ENCODE measurements around the gene TRAF2. TPM values are rescaled to one million over a fixed set of nuclear protein-coding genes. Genes with fewer than 3 reads are reported as not detected.

TRAF2 gene
- polyA plus RNA-seq, 3 donors = 1.6 to 6.1 (median 2.0) TPM

DNA sequence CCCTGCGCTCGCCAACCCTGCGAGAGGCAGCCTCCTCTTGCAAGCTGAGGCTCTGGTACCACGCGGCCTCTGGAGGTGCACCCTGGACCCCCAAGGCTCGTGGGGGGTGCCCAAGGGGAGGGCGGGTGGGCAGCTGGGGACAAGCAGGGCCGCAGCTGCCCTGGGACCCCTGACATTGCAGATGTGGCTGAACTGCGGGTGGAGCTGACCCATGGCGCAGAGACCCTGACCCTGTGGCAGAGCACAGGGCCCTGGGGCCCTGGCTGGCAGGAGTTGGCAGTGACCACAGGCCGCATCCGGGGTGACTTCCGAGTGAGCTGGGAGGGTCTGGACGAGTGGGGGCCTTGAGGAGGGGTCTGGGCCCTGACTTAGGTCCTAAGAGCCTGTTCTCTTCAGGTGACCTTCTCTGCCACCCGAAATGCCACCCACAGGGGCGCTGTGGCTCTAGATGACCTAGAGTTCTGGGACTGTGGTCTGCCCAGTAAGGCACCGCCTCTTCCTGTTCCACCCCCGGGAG, 32.7 kb upstream of the TRAF2 start:
- no peaks in the 10 kb centered on the region for H3K79me2 ChIP-seq (ENCODE audit: insufficient read depth, low read length)
- DNase-seq = no peak
- no peak overlapping the region for H3K4me3 ChIP-seq (replicated peaks in 1 of 3; ENCODE audit: low read depth in 2 of 3, low read length in 3 of 3)
- H2AFZ ChIP-seq (ENCODE audit: insufficient read depth, low read depth, low read length, poor library complexity, severe bottlenecking) = no peak overlapping the region
- H3K4me2 ChIP-seq (replicated peaks; ENCODE audit: extremely low read depth, low read length, poor library complexity, severe bottlenecking) = no peak overlapping the region
- H3K27ac Mint-ChIP-seq = no peak overlapping the region
- peaks cover 6% of the 10 kb centered on the region for H3K4me1 Mint-ChIP-seq
- peaks cover 0 to 5% of the 10 kb centered on the region in 2 donors for H3K36me3 ChIP-seq (replicated peaks in 1 of 2; ENCODE audit: control insufficient read depth in 1 of 2, insufficient read depth in 2 of 2, low read length in 2 of 2)
- intact Hi-C loops (cut with micrococcal nuclease) = no loop called here
- no peak overlapping the region for H3K4me3 Mint-ChIP-seq
- H4K20me1 ChIP-seq (ENCODE audit: insufficient read depth, low read length) = peaks cover 13% of the 10 kb centered on the region
- H3K9me3 ChIP-seq (replicated peaks in 1 of 2; ENCODE audit: control insufficient read depth in 1 of 2, insufficient read depth in 1 of 2, low read length in 2 of 2) = no peaks in the 10 kb centered on the region
- no peak overlapping the region for H3K27ac ChIP-seq (ENCODE audit: low read depth in 1 of 2, low read length in 2 of 2)
- H3K4me1 ChIP-seq (ENCODE audit: control insufficient read depth in 1 of 2, insufficient read depth in 2 of 2, low read length in 2 of 2) = peaks cover 7 to 10% of the 10 kb centered on the region in 2 donors
- no peaks in the 10 kb centered on the region for H3K9me3 Mint-ChIP-seq
- TF ChIP-seq, protein P1, sequence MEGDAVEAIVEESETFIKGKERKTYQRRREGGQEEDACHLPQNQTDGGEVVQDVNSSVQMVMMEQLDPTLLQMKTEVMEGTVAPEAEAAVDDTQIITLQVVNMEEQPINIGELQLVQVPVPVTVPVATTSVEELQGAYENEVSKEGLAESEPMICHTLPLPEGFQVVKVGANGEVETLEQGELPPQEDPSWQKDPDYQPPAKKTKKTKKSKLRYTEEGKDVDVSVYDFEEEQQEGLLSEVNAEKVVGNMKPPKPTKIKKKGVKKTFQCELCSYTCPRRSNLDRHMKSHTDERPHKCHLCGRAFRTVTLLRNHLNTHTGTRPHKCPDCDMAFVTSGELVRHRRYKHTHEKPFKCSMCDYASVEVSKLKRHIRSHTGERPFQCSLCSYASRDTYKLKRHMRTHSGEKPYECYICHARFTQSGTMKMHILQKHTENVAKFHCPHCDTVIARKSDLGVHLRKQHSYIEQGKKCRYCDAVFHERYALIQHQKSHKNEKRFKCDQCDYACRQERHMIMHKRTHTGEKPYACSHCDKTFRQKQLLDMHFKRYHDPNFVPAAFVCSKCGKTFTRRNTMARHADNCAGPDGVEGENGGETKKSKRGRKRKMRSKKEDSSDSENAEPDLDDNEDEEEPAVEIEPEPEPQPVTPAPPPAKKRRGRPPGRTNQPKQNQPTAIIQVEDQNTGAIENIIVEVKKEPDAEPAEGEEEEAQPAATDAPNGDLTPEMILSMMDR (IDR thresholded peaks at IDR 0.05) = no peak
- WGBS (ENCODE audit: insufficient coverage) = 93% methylated on average over 13 of the region's 18 CpGs
- no peak overlapping the region for H3K9ac ChIP-seq (ENCODE audit: insufficient read depth, low read length, poor library complexity, severe bottlenecking)
- no peaks in the 10 kb centered on the region for H3K27me3 Mint-ChIP-seq (ENCODE audit: low read depth in 3 of 3)
- H3K27me3 ChIP-seq (ENCODE audit: control insufficient read depth in 2 of 2, insufficient read depth in 2 of 2, low read length in 2 of 2) = no peaks in the 10 kb centered on the region
- peaks cover 0 to 9% of the 10 kb centered on the region in 2 donors for H3K36me3 Mint-ChIP-seq

DNA sequence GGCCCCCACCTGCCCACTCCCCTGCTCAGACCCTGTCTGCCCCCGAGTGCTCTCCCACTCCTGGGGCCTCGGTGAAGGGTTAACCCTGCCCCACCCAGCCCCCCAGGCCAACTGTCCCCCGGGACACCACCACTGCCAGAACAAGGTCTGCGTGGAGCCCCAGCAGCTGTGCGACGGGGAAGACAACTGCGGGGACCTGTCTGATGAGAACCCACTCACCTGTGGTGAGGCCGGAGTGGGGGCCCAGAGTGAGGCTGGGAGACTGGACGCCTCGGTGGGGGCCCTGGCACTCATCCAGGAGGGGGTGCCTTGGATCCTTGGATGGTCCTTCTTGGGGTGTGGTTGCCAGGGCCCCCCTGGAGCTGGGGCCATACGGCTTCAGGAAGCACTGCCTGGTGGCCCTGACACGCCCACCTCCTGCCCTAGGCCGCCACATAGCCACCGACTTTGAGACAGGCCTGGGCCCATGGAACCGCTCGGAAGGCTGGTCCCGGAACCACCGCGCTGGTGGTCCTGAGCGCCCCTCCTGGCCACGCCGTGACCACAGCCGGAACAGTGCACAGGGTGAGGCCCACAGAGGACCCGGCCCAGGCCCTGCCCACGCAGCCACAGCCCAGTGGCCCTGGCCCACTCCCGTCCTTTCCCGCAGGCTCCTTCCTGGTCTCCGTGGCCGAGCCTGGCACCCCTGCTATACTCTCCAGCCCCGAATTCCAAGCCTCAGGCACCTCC, 32.0 kb upstream of the TRAF2 start:
- H3K4me2 ChIP-seq (replicated peaks; ENCODE audit: extremely low read depth, low read length, poor library complexity, severe bottlenecking) = no peak overlapping the region
- H3K4me1 ChIP-seq (ENCODE audit: control insufficient read depth in 1 of 2, insufficient read depth in 2 of 2, low read length in 2 of 2) = peaks cover 7 to 10% of the 10 kb centered on the region in 2 donors
- H3K27ac ChIP-seq (ENCODE audit: low read depth in 1 of 2, low read length in 2 of 2) = no peak overlapping the region
- no peak overlapping the region for H2AFZ ChIP-seq (ENCODE audit: insufficient read depth, low read depth, low read length, poor library complexity, severe bottlenecking)
- no peaks in the 10 kb centered on the region for H3K79me2 ChIP-seq (ENCODE audit: insufficient read depth, low read length)
- Mint-ChIP-seq H3K4me1 (peaks cover 6% of the 10 kb centered on the region), H3K27ac (no peak overlapping the region), H3K9me3 (no peaks in the 10 kb centered on the region), H3K4me3 (no peak overlapping the region), H3K36me3 (peaks cover 0 to 9% of the 10 kb centered on the region in 2 donors), H3K27me3 (ENCODE audit: low read depth in 3 of 3) (no peaks in the 10 kb centered on the region)
- no peak overlapping the region for H3K4me3 ChIP-seq (replicated peaks in 1 of 3; ENCODE audit: low read depth in 2 of 3, low read length in 3 of 3)
- no peak overlapping the region for H3K9ac ChIP-seq (ENCODE audit: insufficient read depth, low read length, poor library complexity, severe bottlenecking)
- no peak for DNase-seq
- TF ChIP-seq, protein P1 (IDR thresholded peaks at IDR 0.05) = no peak
- peaks cover 0 to 5% of the 10 kb centered on the region in 2 donors for H3K36me3 ChIP-seq (replicated peaks in 1 of 2; ENCODE audit: control insufficient read depth in 1 of 2, insufficient read depth in 2 of 2, low read length in 2 of 2)
- WGBS (ENCODE audit: insufficient coverage) = 90% methylated on average over 28 of the region's 30 CpGs
- H3K9me3 ChIP-seq (replicated peaks in 1 of 2; ENCODE audit: control insufficient read depth in 1 of 2, insufficient read depth in 1 of 2, low read length in 2 of 2) = no peaks in the 10 kb centered on the region
- H4K20me1 ChIP-seq (ENCODE audit: insufficient read depth, low read length) = peaks cover 15% of the 10 kb centered on the region
- H3K27me3 ChIP-seq (ENCODE audit: control insufficient read depth in 2 of 2, insufficient read depth in 2 of 2, low read length in 2 of 2) = no peaks in the 10 kb centered on the region
- intact Hi-C loops (cut with micrococcal nuclease) = no loop called here
